Measurements from ENCODE around the gene ALKBH4. TPM values are rescaled to one million over a fixed set of nuclear protein-coding genes. Genes with fewer than 3 reads are reported as not detected.
"Not testable (repeated sequence)": the region's sequence is repeated elsewhere in the genome, so short reads cannot be mapped to it uniquely, and the experiment has no call there.

ALKBH4 gene
- polyA plus RNA-seq, 12 donors, result 5.8 to 10.1 (median 6.8) TPM; not detected in 2

DNA sequence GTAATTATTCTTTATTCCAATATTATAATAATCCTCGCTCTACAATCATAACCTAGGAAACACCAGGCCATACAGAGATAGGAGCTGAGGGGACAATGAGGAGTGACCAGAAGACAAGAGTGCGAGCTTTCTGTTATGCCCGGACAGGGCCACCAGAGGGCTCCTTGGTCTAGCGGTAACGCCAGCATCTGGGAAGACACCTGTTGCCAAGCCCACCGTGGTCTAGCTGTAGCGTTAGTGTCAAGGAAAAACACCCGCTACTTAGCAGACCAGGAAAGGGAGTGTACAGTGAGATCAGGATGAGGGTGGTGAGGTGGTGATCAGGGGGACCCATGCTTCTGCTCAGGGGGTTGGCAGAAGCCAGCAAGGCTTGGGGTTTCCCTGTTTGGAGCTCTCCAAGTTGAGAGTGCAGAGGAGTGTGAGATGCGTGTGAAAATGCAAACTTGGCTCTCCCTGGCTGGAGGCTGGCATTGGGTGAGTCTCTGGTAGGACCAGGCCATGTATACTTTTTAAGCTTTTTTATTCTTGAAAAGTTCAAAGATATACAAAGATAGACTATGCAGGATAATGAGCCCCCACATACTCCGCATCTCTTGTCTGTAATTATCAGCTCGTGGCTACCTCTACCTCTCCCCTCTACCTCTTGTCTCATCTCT lies 15.4 kb upstream of the ALKBH4 start:
- not testable (repeated sequence) for DNase-seq

DNA sequence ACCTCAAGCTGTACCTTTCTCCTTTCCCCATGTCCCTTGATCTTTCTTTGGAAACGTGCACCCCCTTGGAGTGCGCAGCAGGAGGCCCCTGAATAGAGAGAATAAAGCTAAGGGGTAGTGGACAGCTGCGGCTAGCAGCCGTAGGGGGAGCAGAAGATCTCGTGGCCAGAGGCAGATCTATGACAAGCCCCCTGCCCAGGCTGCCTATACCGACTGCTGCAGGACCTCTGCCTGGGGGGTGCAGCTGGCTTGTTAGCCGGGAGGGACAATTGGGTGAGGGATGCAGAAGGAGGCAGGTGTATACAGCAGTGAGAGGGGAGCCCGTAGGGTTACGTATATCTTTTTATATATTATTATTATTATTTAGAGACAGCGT lies 14.5 kb upstream of the ALKBH4 start:
- DNase-seq, result not testable (repeated sequence)

DNA sequence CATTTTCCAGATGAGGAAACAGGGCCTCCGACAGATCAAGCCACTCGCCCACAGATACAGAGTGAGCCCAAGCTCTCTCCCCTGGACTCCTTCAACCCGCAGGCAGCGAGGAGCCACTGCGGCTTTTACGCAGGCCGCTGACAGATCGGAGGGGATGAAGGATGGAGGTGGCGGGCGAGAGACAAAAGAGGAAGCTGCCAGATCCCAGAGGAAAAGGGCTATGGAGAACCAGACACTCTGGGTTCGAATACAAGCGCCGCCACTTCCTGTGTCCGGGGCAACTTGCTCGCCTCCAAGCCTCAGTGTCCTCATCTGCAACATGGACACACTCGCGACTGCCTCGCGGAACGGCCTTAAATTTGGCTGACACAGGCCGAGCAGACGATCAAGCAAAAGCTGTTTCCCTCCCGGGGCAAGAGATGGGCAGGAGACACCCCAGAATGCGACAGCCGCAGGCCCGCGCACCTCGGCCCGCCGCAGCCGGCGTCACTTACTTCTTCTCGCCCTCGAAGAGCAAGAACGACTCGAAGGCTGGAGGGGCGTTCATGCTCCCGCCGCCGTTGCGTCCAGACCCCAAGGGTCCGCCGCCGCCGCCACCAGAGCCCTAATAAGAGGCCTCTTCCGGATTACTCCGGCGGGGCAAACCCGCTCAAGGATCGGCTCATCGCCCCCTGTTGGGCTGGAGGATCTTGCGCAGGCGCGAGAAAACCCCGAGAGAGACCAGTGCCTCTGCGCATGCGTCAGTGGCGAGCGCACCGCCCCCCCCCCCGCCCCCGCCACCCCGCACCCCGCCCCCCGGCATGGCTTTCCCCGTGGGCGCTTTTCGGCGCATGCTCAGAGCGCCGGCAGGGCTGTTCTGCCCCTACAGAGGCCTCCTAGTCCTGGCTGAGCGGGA lies 13.9 kb upstream of the ALKBH4 start, which contains the start of gene POLR2J:
Gene POLR2J, minus strand, starts transcription at position 609 of the 895 bp plus-strand sequence. Its CDS starts 62 bp downstream, at position 547.
- DNase-seq, result peak; percentile 31

DNA sequence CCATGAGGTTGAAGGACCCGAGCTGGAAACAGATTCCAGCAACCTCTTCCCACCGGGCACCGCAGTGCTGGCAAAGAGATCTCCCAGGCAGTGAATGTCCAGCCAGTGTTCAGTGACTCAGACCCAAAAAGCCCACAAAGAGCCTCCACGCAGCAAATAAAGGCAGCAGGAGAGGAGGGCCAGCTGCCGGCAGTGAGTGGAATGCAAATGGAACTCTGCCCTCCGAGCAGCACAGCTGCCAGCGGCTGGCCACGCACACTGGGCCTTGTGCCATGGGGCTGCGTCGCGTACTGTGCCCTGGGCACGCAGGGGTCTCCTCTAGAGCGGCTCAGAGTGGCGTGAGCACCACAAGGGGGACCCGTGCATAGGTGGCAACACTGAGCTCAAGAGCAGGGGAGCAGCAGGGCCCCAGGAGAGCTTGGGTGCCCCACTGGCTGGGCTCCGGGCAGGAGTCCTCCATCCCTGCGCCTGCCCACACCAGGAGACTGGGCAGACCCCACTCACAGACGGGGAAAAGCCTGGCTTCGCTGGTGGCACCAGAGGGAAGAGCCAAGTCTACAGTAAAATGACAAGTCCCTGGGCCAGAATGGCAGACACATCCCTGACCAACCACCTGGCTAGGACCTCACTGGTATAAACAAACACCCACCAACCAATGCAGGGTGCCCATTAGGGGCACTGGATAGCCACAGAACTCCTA lies 10.2 kb upstream of the ALKBH4 start:
- not testable (repeated sequence) for DNase-seq

DNA sequence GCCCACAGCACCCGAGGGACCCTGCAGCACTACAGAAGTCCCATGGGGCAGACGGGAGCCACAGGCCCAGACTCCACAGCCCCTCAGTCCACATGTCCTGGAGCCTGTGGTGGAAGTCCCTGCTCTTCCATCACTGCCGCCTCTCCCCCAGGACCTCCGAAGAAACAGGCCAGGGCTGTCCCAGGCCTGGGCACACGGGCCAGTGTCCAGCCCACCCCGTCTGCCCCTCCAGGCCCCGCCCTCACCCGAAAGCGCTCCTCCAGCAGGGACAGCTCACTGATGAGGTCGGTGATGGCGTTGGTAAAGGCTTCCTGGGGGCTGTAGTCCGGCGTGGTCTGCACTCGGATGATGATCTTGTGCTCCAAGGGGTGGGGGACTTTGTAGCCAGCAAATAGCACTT lies 9.5 kb upstream of the ALKBH4 start:
- not testable (repeated sequence) for DNase-seq

DNA sequence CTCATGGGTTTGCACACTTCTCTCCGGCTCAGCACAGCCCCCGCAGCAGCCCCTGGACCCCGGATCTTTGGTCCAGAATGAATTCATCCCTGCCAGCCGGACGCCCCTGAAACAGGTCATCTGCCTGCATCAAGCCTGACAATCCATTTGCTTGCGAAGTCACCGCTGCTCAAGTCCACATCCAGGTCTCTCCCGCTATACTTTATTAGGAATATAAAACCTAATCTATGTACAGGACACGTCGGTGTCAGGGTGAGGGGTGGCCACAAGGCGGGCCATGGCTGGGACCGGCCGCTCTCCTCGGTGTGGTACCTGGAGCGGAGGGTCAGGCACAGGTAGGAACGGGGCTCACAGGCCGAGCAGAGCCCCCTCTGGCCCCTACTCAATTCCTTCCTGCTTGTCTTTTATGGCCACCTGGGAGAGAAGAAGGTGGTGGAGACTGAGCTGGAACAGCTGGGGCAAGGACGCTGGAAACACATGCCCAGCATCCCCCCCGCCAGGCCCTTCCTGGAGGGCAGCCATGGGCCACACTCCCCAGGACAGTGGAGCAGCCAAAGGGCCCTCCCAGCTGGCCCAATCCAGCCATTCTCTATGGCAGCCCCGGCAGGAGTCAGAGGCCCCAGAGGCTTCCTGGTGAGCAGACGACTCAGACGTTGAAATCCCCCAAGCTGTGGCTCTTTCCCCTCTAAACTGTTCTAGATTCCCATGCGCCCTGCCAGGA lies 8.8 kb upstream of the ALKBH4 start:
- DNase-seq, result no peak

DNA sequence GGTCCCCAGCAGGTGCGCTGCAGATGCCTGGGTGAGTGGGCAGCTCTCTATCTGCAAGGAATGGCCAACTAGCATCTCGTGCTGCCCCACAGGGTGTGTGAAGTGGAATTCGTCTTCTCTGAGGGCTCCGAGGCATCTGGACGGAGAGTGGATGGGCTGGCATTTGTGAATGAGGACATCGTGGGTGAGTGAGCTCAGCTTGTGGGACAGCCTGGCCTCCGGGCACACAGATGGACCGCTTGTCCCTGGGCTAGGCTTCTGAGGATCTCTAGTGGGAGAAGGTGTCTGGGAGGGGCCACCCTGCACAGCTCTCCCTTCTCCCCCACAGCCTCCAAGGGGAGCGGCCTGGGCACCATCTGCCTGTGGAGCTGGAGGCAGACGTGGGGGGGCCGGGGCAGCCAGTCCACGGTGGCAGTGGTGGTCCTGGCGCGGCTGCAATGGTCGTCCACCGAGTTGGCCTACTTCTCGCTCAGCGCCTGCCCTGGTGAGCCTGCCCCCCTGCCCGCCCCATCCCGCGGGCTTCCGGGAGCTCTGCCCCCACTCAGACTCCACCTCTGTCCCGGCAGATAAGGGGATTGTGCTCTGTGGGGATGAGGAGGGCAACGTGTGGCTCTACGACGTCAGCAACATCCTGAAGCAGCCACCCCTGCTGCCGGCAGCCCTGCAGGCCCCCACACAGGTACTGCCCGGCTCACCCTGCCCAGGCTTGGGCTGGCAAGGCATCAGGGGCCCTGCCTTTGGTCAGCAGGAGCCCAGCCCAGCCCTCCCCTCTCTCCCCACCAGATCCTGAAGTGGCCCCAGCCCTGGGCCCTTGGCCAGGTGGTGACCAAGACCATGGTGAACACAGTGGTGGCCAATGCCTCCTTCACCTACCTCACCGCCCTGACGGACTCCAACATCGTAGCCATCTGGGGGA lies 7.7 kb upstream of the ALKBH4 start:
- DNase-seq, result no peak

DNA sequence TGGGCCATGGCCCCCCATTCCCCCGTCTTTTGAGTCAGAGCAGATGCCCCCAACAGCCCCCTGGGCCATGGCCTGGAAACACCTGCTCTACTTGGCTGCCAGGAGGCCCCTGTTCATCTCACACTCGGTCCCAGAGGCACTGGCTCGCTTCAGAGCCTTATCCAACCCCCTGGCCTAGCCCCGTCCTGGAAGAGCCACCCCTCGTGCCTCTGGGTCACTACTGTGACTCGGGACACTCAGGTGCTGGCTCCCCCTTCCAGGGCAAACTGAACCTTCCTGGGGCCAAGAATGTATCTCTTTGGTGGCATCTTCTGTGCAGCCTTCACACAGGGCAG lies 7.1 kb upstream of the ALKBH4 start:
- no peak for DNase-seq

DNA sequence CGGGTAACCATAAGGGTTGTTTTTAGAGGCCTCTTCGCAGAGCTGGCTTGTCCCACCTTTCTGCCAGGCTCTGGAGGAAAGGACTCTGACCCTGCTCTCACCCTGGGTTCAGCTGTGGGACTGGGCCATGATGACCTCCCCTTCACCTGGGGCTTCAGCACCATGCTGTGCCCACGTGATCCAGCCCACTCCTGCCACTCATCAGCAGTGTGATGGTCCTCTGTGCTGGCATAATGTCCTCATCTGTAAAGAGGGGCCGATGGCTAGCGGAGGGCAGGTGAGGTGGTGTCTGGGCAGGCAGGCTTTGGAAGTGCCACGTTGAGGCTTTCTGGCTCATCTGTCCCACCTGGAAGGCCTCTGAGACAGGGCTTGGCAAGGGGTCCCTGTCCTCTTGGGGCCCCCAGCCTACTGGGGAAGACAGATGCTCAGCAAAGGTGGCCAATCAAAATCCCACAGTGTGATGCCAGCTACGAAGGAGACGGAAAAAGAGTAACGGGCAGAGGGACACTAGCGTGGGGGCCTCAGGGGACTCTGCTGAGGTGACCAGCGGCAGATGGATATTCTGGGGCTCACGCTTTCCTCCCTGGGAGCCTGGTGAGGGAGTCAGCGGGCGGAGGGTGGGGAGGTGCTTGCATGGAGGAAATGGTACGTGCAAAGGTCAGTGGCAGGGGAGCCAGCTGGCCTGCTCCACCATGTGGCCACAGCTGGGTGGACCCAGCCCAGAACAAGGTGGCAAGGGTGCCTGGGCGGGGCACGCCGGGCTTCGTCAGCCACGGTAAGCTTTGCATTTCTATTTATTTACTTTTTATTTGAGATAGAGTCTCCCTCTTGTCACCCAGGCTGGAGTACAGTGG lies 5.5 kb upstream of the ALKBH4 start:
- DNase-seq, result no peak

DNA sequence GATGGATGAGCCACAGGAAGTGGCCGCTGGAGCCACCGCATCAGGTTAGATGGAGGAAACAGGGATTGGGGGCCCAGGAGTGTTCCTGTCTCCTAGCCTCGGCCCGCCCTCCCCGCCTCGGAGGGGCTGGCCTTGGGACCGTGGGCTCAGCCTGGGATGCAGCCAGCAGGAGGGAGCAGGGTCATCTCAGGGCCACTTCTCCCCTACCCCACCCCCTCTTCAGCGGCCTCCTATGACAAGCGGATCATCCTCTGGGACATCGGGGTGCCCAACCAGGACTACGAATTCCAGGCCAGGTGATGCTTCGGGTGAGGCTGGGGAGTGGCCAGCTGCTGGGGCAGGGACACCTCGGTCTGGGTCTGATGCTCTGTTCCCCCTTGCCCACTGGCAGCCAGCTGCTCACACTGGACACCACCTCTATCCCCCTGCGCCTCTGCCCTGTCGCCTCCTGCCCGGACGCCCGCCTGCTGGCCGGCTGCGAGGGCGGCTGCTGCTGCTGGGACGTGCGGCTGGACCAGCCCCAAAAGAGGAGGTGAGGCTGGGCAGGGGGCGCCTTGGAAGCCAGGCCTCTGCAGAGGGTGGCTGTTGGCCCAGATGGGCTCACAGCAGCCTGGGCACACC lies 4.8 kb upstream of the ALKBH4 start:
- no peak for DNase-seq

DNA sequence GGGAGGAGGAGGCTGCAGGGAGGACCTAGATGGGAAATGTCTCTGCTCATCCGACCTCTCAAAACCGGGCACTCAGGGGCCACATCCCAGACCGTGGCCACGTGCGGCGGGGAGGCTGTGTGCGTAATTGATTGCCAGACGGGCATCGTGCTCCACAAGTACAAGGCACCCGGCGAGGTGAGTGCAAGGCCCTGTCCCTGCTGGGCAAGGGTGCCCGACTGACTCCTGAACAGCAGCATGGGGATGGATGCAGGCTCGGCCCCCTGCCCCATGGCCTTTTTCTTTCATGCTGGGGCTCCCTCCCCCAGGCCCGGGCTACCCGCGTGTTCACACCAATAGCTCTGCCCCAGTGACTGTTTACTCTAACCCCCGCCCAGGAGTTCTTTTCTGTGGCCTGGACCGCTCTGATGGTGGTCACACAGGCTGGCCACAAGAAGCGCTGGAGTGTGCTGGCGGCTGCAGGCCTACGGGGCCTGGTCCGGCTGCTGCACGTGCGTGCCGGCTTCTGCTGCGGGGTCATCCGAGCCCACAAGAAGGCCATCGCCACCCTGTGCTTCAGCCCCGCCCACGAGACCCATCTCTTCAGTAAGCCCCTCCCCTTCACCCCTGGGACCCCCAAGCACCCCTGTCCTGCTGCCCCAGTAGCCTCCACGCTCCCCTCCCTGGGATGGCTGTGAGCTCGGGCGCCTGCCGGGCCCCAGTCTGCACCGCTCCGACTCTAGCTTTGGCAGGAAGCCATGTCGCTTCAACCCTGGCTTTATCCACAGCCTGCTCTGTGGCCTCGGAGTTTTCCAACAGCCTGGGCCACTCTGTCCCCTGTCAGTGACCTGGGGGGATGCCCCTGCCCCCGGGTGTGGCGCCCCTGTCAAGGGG lies 4.1 kb upstream of the ALKBH4 start:
- DNase-seq, result no peak

DNA sequence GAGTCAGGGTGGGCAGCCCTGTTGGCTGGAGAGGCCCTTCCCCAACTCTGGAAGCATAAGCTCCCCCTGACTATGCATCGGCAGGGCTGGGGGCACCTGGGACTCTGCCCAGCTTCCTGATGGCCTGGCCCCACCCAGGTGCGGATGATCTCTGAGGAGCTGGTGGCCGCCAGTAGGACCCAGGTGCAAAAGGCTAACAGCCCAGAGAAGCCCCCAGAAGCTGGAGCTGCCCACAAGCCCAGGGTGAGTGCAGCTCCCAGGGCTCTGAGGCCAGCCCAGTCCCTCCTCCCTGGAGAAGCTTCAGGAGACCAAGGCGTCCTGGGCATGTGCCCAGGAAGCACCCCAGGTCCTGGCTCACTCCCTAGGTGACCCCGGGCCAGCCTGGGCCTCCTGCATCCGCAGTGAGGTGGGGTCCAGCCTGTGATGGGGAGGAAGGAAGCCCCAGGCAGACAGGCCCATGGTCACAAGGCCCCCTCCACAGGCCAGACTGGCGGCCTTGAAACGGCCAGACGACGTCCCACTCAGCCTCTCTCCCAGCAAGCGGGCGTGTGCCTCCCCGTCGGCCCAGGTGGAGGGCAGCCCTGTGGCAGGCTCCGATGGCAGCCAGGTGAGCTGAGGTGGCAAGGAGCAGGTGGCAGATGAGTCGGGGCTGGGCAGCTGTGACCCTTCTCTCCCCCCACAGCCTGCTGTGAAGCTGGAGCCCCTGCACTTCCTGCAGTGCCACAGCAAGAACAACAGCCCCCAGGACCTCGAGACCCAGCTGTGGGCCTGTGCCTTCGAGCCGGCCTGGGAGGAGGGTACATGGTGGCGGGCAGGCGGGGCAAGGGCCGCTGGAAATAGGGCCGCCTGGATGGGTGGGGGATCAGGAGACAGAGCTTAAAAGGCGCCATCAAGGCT lies 3.2 kb upstream of the ALKBH4 start:
- DNase-seq, result no peak

DNA sequence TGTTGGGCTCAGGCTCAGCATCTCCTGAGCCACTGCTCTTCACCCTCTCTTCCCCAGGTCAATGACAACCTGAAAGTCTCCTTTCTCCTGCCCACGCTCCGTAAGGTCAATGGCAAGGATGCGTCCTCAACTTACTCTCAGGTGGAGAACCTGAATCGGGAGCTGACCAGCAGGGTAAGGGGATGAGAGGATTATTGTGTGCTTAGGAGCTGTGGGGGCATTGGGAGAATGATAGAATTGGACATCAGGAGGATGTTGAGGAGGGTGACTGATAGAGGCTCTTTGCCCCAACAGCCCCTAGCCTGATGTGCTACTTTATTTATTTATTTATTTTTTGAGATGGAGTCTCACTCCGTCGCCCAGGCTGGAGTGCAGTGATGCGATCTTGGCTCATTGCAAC lies 1.4 kb upstream of the ALKBH4 start:
- DNase-seq, result no peak

DNA sequence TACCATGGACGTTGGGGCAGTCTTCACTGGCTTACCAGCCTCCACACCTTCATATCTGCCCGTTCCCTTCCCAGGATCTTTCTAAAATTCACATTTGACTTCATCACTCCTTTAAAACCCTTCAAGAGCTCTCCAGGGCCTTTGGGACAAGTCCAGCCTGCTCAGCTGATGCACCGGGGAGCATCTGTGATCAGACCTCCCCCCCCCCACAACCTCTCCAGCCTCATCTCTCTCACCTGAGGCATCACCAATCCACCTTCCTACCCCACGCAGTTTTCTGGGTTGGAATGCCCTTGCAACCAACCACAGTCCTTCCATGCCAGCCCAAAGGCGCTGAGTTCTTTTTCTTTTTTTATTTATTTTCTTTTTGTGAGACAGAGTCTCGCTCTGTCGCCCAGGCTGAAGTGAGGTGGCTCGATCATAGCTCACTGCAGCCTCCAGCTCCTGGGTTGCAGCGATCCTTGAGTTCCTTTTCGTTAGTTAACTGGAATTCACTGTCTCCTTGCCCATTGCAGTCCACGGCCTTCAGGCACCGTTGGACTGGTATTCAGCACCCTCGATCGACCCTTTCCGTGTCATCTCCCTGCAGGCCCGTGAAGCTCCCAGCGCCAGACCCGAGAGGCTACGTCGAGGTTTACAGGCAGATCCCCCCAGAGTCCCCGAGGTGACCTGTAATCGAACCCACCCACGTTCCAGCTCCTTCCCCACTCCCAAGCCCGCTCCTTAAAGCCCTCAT lies 654 bp downstream of the ALKBH4 start:
- no peak for DNase-seq

DNA sequence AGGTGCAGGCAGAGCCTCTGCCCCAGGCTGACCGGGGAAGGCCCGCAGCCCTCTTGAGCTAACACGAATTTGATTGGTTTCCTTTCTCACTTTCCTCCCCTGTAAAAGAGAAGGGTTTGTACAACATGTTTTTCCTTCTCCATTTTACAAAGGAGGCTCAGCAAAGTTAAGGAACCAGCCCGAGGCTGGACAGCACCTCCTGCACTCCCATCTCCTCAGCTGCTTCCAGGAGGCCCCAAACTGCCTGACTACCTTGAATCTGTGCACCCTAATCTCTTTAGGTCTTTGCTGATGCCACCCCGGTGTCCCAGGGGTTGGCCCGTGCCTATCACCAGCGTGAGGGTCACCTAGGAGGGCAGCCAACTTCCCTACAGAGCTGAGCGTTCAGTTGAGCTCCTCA lies 4.2 kb downstream of the ALKBH4 start:
- no peak for DNase-seq

DNA sequence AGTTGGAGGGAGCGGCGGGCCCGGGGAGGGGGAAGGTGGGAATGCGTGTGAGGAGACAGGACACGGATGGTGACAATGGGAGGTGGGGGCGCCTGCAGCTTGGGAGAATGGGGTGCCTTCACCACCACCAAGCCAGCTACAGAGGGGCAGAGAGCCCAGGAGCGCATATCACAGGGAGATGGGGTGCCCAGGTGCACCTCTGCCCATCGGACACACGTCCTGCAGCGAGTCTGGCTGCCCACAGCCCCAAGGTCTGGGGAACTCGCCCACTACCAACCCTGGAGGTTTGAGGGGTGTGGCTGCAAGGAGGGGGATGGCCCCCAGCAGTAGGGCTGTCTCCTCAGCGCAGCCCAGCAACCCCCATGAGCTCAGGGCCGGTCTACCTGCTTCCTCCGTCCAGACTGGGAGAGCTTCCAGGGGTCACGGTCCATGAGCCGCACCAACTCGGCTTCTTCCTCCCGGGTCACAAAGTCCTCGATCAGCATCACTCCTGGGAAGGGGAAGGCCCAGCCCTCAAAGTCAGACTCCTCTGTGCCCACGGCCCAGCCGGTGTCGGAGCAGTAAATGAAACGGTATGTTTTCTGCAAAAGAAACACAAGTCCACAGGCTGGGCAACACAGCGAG lies 5.3 kb downstream of the ALKBH4 start:
- no peak for DNase-seq
